Right atrium auricular region (tissue), 2 donors: ENCODE results near the gene SHROOM2. TPM values are rescaled to one million over a fixed set of nuclear protein-coding genes. Genes with fewer than 3 reads are reported as not detected.

Experiments used
- DNase-seq: peaks from one replicate; pipeline ENCODE4 v3.0.0-alpha.2; 2019; ENCODE audit warnings: low spot score
- H3K27ac ChIP-seq, 2 donors: fragments of 200-600 bp; sonication (generic); 1 replicate in 1 of 2; 2 replicates in 1 of 2; pipeline ENCODE4 v1.5.1; 2016 to 2019
- H3K27me3 ChIP-seq, 2 donors: fragments of 200-600 bp; sonication (generic); one replicate each; pipeline versions ENCODE4 v1.5.1 to v1.6.0; 2017 to 2019
- H3K36me3 ChIP-seq: fragments of 200-600 bp; sonication (generic); one replicate; pipeline ENCODE4 v1.5.1; 2016
- H3K4me1 ChIP-seq, 2 donors: fragments of 200-600 bp; sonication (generic); one replicate each; pipeline versions ENCODE4 v1.5.1 to v1.6.0; 2017 to 2019
- H3K4me3 ChIP-seq, 2 donors: fragments of 200-600 bp; sonication (generic); 1 replicate in 1 of 2; 2 replicates in 1 of 2; pipeline ENCODE4 v1.5.1; 2017 to 2019; ENCODE audit warnings: mild to moderate bottlenecking in 1 of 2, moderate library complexity in 1 of 2
- H3K9me3 ChIP-seq, 2 donors: fragments of 200-600 bp; sonication (generic); one replicate each; pipeline ENCODE4 v1.5.1; 2019
- total RNA-seq, 2 donors: library from RNA; depleted of rRNA; stranded (reverse); fragments of >200 nt; gene quantifications; one replicate each; pipeline ENCODE4 v1.1.0, GENCODE V29; 2016
- TF ChIP-seq, protein P1 (sequence below), 2 donors: fragments of 200-600 bp; sonication (generic); IDR thresholded peaks; one replicate each; pipeline ENCODE4 v1.5.1; 2019; ENCODE audit warnings: antibody characterized with exemption in 2 of 2

The SHROOM2 gene
- total RNA-seq, 2 donors from 2014 or later = 2.7 to 6.4 TPM

DNA sequence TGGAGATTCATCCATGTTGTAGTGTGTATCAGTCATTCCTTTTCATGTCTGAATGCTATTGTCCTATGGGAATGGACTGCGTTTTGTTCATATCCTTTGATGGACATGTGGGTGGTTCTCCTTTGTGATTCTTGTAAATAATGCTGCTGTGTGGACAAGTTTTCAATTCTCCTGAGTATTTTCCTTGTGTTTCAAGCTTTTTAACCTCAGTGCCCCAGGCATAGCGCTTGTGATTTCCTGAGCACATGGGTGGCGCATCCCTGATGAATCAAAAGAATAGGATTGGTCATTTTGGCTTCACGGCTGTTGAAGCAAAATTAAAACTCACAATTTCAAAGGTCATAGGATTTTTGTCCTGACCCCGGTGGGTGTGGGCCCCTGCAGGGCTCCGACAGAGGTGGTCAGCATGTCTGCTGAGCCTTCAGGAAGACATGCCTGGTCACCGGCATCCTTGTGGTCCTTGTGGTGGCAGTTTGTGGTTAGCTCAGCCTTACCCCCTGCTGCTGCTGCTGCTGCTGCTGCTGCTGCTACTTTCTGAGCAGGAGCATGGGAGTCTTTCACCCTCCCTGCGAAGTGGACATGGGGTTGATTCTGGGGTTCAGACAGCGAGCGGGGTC lies 30.0 kb downstream of the SHROOM2 start:
- Histone ChIP-seq H3K4me3 (no peak overlapping the region), H3K27me3 (no peaks in the 10 kb centered on the region), H3K27ac (no peak overlapping the region), H3K4me1 (no peaks in the 10 kb centered on the region), H3K36me3 (no peaks in the 10 kb centered on the region), H3K9me3 (no peaks in the 10 kb centered on the region)
- TF ChIP-seq, protein P1, sequence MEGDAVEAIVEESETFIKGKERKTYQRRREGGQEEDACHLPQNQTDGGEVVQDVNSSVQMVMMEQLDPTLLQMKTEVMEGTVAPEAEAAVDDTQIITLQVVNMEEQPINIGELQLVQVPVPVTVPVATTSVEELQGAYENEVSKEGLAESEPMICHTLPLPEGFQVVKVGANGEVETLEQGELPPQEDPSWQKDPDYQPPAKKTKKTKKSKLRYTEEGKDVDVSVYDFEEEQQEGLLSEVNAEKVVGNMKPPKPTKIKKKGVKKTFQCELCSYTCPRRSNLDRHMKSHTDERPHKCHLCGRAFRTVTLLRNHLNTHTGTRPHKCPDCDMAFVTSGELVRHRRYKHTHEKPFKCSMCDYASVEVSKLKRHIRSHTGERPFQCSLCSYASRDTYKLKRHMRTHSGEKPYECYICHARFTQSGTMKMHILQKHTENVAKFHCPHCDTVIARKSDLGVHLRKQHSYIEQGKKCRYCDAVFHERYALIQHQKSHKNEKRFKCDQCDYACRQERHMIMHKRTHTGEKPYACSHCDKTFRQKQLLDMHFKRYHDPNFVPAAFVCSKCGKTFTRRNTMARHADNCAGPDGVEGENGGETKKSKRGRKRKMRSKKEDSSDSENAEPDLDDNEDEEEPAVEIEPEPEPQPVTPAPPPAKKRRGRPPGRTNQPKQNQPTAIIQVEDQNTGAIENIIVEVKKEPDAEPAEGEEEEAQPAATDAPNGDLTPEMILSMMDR (IDR thresholded peaks at IDR 0.05) = no peak
- no peak for DNase-seq

DNA sequence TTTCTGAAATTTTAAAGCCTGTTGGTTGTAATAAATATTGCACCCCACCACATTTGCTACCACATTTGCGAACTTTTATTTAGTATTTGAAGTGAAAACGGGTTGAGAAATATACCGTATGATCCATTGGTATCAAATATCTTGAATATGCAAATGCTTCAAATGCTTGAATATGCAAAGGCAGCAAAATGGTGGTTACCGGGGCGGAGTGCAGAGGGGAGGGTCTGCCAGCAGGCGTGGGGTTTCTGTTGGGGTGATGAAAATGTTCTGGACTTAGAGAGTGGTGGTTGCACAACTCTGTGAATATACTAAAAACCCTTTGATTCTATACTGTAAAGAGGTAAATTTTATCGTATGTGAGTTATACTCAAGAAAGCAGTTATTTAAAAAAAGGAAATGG lies 35.3 kb downstream of the SHROOM2 start:
- TF ChIP-seq, protein P1 (IDR thresholded peaks at IDR 0.05) = no peak

DNA sequence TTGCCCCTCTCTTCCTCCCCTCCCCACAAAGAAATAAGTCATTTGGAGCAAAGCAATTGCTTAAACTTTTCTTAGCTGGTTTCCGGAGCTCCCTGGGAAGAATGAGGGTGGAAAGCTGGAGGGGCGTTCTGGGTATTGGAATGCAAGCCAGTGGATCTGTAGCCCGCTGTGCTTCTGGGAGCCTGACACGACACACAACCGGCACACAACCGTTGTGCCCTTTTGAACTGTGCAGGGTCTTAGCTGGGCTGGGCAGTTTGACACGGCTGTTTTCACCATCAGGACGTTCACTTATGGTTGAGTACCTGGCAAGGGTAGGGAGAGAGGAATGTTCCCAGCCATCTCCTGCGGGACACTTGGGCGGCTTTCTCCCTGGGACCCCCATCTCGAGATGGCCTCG lies 38.3 kb downstream of the SHROOM2 start:
- no peak for DNase-seq
- Histone ChIP-seq H3K9me3 (no peaks in the 10 kb centered on the region), H3K4me1 (no peaks in the 10 kb centered on the region), H3K36me3 (no peaks in the 10 kb centered on the region), H3K27ac (no peak overlapping the region), H3K4me3 (no peak overlapping the region), H3K27me3 (no peaks in the 10 kb centered on the region)
- TF ChIP-seq, protein P1 (IDR thresholded peaks at IDR 0.05) = no peak

More for the DNA sequence above, 35.3 kb downstream of the SHROOM2 start:
- no peak for DNase-seq
- Histone ChIP-seq H3K4me1 (no peaks in the 10 kb centered on the region), H3K27me3 (no peaks in the 10 kb centered on the region), H3K4me3 (no peak overlapping the region), H3K27ac (no peak overlapping the region), H3K9me3 (no peaks in the 10 kb centered on the region), H3K36me3 (no peaks in the 10 kb centered on the region)

DNA sequence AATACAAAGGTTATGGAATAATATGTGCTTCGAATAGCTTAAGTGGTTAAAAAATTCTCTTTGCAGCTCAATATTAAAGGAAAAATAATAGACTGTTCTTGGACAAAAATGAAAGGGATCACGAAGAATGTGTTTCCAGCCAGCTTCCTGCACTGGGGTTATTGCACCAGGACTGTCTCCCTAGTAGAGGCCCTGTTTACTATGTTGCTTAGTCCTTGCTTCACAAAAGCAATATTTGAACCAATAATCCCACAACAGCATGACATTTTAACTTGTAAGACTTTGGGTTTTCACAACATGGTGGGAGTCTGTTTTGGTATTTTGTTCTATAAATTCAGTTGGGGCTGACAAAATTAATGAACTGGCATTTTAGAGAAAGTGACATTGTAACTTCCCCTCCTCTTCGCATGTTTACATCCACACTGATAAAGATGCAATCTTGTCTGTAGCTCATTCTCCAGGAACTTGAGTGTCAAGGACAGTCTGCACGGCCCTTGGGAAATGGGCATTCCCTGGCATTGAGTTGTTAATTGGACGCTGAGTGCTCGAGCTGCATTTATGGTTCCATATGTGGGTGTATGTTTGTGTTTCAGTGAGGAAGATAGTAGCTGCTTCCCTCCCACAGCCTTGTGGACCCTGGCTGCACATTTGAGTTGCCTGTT lies 39.0 kb downstream of the SHROOM2 start:
- Histone ChIP-seq H3K9me3 (no peaks in the 10 kb centered on the region), H3K36me3 (no peaks in the 10 kb centered on the region), H3K4me1 (no peaks in the 10 kb centered on the region), H3K27me3 (no peaks in the 10 kb centered on the region), H3K27ac (no peak overlapping the region), H3K4me3 (no peak overlapping the region)
- TF ChIP-seq, protein P1 (IDR thresholded peaks at IDR 0.05) = no peak
- no peak for DNase-seq

DNA sequence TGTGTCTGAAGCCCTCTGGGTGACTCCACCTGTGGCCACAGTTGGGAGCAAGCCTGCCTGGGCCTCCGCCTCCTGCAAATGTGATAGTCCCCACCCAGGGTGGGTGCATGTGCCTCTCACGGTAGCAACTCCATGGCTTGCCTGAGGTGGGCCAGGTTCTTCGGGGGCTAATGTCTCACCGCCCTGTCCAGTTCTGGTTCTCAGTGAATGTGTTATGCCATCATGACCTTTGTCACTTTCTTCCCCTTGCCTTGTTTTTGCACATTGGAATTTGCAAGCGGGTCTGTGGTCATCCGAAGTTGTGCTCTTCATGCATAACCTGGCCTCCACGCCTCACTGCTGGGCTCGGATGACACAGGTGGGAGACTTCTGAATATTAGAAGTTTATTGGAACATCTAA lies 39.7 kb downstream of the SHROOM2 start:
- TF ChIP-seq, protein P1 (IDR thresholded peaks at IDR 0.05) = no peak
- no peak overlapping the region for H3K27ac ChIP-seq
- H3K27me3 ChIP-seq = no peaks in the 10 kb centered on the region
- no peak for DNase-seq
- no peaks in the 10 kb centered on the region for H3K9me3 ChIP-seq
- no peak overlapping the region for H3K4me3 ChIP-seq
- H3K4me1 ChIP-seq = no peaks in the 10 kb centered on the region
- H3K36me3 ChIP-seq = no peaks in the 10 kb centered on the region
